Activated CD4-positive, alpha-beta T cell treated with anti-CD3 and anti-CD28 coated beads, Interleukin-2, Interleukin-4, amounts not matched to agents 100 ng/mL and 50 ng/mL, durations not matched to agents 16 hours and 8 hours (primary cell): Measurements from ENCODE around the gene PLA2G1B.
"Not testable (repeated sequence)": the region's sequence is repeated elsewhere in the genome, so short reads cannot be mapped to it uniquely, and the experiment has no call there.

Experiments used
- DNase-seq: peaks from one replicate; pipeline ENCODE4 v3.0.0-alpha.2; 2020; ENCODE audit warnings: low spot score

PLA2G1B gene

DNA sequence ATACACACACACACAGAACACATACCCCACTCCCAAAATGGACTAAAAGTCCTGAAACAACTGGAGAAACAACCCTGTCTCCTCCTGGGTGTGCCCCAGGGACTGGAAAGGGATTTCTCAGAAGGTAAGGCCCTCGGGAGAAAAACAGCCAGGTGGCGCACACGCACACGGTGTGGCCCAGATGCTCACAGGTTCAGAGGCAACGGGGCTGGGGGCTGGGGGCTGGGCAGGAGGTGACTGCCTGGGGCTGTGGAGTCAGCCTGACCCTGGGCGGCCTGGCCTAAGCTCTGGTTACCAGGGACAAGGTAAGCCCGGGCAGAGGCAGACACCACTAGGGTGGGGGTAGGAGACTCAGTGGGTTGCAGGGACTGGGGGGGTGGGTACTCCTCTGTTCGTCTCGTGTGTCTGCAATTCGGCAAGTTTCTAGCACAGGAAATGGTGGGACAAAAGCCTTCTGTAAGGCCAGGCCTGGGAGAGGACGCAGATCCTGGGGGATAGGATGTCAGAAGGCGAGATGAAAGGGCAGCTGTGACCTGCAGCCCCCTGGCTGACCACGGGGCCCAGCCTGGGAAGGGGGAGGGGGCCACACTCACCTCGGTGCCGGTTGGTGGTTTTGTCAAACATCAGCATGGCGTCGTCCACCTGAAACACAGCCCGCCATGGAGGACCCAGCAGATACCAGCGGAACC is 31.0 kb upstream of the PLA2G1B start:
- DNase-seq, result no peak

DNA sequence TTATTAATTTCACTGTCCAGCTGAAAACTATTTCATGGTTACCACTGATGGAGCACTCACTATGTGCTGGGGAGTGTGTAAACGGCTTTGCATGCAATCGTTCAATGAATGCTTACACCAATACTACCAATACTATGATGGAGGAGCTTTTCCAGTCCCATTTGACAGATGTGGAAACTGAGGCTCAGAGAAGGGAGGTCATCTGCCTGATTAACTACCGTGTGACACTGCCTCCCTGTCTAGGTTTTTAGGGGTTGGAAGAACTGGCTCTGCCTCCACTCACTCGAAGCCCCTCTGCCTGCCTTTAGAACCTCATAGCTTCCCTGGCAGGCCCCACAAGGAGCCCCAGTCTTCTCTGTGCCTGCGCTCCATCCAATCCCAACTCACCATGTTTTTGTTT is 29.5 kb upstream of the PLA2G1B start:
- DNase-seq, result no peak

DNA sequence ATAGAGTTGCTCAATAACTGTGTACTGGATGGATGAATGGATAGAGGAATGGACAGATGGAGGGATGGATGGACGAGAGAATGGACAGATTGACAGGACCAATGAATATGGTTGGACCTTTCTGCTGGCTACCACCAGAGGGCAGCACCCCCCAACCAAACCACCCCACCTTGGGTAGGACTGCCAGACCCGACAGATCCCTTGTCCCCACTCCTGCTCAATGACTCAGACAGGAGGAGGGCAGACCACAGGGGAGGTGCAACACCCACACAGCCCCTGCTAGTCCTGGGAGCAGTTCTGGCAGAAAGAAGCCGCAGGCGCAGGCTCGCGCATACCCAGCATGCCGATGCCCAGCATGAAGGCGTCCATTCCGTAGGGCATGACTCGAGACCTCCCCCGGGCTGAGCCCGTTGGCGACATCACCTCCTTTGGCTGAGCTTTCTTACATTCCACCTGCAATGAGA is 29.0 kb upstream of the PLA2G1B start:
- peak; percentile 71 for DNase-seq

DNA sequence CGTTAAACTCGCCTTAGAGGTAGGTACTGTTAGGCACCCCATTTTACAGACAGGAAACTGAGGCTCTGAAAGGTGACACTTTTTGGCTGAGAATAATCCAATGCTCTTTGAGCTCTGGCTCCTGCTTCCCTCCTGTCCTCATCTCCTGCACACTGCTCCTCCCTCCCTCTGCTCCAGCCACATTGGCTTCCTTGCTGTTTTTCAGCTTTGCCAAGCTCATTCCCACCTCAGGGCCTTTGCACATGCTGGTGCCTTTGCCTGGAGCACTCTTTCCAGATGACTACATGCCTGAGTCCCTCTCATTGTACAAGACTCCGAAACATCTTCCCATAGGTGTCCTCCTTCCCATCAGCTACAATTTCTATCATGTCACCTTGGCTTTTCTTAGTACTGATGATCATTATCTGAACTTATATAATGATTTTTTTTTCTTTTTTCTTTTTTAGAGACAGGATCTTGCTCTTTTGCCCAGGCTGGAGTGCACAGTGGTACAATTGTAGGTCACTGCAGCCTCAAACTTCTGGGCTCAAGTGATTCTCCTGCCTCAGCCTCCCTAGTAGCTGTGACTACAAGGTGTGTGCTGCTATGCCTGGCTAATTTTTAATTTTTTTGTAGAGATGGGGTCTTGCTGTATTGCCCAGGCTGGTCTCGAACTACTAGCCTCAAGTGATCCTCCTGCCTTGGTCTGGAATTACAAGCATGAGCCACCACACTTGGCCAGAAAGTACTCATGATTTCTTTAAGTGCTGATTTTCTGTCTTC is 26.2 kb upstream of the PLA2G1B start:
- no peak for DNase-seq

DNA sequence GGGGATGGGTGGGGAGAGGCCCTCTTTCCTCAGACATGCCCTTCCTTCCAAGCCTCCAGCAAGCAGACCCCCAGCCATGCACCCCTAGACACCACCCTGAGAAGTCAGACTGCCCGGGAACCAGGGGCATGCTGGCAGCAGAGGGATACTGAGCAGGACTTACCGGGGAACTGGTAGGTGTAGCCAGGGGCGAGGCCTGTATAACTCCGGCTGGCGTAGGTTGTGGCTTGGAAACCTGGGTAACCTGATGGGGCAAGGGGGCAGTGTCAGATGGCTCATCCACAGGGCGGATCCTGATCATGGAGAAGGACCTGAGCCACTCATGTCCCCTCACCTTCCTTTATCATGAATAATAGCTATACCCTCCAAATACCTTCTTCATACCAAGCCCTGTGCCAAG is 25.6 kb upstream of the PLA2G1B start:
- no peak for DNase-seq

DNA sequence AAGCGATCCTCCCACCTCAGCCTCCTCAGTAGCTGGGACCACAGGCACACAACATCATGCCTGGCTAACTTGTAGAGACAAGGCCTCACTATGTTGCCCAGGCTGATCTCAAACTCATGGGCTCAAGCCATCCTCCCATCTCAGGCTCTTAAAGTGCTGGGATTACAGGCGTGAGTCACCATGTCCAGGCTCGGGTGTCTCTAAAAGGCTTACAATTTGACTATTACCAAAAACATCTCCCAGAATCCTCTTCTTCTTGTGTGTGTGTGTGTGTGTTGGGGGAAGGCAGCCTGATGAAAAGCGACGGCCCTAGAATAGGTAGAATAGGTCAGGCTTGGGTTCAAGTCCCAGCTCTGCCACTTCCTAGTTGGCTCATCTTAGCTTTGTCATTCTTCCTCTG is 24.5 kb upstream of the PLA2G1B start:
- no peak for DNase-seq

DNA sequence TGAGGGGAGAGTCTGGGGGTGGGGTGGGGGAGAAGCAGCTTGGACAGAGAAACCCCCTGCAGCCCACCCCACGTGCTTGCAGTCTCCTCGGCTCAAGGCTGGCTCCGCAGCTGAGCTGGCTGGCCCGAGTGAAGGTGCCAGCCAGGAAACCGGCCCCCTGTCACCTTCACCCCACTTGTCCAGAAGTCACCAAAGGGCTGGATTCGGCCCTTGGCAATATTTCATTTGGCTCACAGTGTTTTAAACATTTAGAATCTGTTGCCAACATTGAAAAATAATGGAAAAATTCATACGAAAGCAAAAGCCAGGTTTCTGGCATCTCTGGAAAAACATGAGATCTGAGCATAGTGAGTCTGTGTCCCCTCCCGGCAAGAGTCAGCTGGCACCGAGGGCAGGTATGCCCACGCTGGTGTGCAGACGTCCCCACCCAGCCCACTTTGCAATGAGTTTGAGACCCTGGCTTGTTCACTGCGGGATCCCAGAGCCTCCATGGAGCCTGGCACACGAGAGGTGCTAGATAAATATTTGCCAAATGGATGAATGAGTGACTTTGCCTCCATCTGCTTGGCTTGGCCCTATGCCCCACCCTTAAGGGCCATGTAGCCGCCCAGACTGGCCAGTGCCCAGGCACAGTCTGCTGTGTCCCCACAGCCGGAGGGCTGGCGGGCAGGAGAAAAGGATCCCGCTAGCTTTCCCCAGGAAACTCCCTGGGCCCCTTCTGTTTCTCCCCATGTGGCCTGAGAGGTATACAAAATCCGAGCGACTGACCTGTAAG is 23.2 kb upstream of the PLA2G1B start:
- no peak for DNase-seq

DNA sequence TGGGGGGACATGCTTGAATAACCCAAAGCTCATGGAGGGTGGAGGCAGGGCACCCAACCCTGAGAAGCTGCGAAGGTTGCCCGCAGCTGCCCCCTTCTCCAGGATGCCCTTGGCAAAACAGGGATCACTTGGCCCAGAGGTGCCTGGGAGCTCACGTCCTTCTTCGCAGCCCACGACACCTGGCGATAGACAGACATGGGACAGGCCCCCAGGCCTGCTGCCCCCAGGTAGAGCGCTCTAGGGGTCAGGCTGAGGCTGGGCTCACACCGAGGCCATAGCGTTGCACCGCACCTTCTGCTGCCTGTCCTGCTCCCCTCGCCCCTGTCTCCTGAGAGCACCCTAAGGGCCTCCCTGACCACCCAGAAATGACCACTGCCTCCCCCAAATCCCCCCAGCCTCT is 20.2 kb upstream of the PLA2G1B start:
- no peak for DNase-seq

DNA sequence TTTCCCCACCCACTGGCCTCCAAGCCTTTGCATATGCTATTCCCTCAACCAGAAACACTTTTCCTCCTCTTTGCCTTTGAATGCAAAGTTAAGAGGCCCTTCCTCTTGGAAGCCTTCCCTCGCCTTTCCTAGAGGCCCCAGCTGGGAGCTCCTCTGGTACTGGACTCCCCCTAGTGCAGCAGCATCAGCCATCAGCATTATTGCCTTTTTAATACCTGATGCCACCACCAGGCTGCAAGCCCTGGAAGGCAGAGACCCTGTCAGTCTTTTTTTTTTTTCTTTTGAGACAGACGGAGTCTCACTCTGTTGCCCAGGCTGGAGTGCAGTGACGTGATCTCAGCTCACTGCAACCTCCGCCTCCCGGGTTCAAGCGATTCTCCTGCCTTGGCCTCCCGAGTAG is 19.1 kb upstream of the PLA2G1B start:
- DNase-seq, result no peak

DNA sequence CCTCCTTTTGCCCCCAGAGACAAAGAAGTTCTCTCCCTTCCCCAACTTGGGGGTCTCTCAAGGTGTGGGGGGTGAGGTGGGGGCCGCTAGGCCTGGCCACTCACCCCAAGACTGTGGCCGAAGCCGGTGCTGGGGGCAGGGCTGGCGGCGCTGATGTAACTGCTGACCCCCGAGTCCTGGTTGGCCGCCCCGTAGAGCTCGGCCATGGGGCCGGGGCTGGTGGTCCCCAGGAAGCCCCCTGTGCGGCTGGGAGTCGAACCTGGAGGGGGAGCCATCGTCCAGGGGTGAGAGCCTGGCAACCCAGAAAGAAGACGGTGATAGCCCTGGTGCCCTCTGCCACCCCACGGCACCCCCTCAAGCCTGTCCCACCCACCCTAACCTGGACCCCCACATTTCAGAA is 18.5 kb upstream of the PLA2G1B start:
- DNase-seq, result no peak

DNA sequence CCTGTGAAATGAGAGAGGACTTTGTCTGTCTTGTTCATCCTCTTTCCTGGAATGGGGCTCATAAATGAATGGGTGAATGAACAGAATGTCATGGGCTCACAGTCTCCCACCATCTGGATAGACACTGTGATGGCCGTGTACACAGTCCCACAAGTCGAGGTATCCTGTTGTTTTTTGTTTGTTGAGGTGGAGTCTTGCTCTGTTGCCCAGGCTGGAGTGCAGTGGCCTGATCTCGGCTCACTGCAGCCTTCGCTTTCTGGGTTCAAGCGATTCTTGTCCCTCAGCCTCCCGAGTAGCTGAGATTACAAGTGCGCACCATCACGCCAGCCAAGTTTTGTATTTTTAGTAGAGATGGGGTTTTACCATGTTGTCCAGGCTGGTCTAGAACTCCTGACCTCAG is 16.1 kb upstream of the PLA2G1B start:
- no peak for DNase-seq

DNA sequence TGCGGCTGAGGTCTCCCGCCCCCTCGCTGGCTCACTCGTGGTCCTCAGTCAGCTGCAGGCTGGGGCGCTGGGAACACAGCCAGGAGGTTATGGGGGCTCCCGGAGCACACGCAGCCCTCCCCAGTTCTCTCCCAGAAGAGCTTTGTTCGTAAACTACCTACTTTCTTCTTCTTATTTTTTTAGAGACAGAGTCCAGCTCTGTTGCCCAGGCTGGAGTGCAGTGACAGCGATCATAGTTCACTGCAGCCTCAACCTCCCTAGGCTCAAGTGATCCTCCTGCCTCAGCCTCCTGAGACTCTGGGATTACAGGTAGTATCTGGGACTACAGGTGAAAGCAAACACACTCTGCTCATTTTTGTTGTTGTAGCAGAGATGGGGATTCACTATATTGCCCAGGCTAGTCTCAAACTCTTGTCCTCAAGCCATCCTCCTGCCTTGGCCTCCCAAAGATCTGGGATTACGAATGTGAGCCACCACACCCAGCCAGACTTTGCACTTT is 15.5 kb upstream of the PLA2G1B start:
- DNase-seq, result no peak

DNA sequence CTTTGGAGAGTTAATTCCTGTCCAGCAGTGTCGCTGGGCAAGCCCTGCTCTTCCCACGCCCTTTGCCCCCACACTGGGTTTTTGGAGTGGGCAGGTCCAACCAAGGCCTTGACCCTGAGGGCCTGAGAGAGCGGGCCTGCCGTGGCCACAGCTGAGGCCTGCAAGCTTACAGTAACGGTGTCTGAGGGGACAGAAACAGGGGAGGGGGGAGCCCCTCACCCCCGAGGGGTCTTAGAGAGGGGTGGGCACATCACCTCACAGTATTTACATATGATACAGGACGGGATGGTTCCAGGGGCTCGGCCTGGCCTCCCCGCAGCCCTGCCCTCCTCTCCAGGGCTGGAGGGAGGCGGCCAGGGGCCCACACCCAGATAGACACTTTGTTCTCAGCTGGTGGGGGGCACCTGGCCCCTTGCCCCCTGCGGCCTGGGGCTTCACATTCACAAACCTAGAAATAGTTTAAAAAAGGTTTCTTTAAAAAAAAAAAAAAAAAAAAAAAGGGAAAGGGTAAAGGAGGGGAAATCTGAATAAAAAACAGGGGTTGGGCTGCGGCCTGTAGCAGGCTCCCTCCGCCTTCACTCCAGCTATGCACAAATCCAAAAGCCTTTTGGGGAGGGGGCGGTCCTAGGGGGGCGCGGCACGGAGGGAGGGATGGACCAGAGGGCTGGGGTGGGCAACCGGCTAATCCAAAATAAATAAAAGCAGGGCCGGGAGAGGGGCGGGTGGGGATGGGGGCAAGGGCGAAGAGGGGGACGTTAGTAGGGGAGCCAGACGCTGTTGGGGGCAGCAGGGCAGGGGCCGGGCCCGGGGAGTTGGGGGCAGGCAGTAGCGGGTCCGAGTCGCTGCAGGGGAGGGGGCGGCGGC is 14.8 kb upstream of the PLA2G1B start:
- DNase-seq, result no peak

DNA sequence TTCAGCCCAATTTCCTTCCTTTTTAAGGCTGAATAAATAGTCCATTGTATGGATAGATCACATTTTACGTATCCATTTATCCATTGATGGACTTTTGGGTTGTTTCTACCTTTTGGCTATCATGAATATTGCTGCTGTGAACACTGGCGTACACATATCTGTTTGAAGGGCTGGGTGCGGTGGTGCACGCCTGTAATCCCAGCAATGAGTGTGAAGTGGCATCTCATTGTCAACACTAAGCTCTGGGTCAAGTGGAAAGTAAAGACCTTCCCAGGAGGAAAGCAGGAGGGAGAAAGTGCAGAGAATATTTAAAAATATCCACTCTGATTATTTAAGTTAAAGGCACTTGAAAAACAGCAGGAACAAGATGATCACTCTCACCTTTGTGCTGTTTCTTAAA is 11.7 kb upstream of the PLA2G1B start:
- DNase-seq, result no peak

DNA sequence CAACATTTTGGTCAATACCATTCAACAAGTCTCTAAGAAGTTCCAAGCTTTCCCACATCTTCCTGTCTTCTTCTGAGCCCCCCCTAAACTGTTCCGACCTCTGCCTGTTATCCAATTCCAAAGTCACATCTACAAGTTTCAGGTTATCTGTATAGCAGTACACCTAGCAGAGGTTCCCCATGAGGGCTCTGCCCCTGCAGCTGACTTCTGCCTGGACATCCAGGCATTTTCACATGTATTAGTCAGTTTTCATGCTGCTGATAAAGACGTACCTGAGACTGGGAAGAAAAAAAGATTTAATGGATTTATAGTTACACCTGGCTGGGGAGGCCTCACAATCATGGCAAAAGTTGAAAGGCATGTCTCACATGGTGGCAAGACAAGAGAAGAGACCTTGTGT is 10.2 kb upstream of the PLA2G1B start:
- DNase-seq, result no peak

DNA sequence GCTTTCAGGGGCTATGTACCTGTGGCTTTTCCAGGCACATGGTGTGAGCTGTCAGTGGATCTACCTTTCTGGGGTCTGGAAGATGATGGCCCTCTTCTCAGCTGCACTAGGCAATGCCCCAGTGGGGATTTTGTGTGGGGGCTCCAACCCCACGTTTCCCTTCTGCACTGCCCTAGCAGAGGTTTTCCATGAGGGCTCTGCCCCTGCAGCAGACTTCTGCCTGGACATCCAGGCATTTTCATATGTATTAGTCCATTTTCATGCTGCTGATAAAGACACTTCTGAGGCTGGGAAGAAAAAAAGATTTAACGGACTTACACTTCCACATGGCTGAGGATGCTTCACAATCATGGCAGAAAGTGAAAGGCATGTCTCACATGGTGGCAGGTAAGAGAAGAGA is 8.8 kb upstream of the PLA2G1B start:
- DNase-seq, result not testable (repeated sequence)

DNA sequence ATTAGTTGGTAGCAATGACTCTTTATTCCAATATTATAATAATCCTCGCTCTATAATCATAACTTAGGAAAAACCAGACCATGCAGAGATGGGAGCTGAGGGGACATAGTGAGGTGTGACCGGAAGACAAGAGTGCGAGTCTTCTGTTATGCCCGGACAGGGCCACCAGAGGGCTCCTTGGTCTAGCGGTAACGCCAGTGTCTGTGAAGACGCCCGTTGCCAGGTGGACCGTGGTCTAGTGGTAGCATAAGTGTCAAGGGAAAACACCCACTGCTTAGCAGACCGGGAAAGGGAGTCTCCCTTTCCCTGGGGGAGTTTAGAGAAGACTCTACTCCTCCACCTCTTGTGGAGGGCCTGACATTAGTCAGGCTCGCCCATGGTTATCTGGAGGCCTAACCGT is 7.9 kb upstream of the PLA2G1B start:
- DNase-seq, result peak; percentile 24

DNA sequence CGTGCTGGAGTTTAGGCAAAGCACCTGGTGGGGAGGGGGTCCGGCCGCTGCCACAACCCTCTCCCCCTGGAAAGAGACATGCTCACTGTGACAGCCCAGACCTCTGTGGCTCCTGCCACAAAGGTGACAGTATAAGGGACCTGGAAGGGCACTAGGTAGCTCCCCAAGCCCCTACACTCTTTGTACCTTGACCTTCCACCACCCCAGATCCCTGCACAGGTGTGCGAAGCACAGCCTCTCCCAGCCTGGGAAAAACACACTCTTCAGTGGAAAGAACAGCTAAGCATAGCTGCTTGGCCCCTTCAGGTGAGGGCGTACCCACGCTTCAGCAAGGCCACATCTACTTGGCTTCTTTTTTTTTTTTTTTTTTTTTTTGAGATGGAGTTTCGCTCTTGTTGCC is 4.9 kb upstream of the PLA2G1B start:
- DNase-seq, result no peak

DNA sequence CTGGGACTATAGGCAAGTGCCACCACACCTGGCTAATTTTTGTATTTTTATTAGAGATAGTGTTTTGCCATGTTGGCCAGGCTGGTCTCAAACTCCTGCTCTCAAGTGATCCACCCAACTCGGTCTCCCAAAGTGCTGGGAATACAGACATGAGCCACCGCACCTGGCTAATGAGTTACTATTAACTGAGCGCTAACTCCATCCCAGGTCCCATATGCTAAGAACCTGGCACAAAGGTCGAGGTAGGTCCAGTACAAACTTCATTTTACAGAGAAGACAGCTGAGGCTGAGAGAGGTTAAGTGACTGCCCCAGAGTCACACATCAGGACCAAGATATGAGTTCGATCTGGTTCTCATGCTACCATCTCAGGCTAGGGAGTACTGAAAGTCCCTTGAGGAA is 4.5 kb upstream of the PLA2G1B start:
- DNase-seq, result no peak

DNA sequence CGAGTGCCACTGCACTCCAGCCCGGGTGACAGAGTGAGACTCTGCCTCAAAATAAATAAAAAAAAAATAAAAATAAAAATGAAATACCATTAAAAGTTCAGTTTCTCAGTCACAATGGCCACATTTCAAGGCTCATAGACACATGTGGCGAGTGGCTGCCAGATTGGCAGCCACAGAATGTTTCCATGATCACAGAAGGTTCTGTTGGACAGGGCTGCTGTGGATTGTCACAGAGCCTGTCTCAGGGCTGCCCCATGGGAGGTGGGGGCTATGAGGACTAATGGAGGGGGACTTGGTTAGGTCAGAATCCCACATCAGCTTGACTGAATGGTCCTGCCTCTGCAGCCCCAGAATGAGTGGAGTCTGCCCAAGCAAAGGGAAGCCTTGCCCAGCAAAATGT is 3.8 kb upstream of the PLA2G1B start:
- no peak for DNase-seq

DNA sequence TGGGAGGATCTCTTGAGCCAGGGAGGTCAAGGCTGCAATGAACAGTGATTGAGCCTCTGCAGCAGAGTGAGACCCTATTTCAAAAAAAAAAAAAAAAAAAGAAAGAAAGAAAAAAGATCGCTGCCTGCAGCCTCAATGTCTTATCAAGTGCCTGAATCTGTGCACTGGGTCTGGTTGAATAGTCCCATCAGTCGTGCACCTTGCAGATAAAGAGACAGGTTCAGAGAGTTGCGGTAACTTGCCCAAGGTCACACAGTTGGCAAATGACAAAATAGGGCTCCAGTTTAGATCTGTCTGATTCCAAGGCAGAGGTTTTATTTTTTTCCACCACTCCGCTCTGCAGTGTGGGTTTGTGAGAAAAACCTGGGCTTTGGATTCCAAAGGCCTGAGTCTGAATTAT is 649 bp upstream of the PLA2G1B start:
- DNase-seq, result no peak

DNA sequence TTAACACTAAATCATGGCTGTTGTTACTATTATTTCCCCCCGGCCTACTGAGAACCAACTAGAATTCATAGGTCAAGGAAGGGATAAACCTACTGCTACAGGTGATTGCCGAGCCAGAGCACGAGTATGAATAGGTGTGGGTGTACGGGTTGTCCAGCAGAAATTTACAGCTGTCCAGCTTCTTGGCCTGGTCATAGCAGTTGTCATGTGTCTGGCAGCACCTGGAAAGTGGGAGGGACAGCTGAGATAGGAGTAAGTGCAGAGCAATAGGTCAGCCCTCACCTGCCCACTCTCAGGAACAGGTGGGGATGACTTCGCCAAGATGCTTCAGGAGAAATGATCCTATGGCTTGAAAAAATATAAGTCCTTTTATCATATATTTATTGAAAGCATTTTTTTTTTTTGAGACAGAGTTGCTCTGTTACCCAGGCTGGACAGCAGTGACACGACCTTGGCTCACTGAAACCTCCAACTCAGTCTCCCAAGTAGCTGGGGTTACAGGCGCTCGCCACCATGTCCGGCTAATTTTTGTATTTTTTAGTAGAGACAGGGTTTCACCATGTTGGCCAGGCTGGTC is 2.6 kb downstream of the PLA2G1B start:
- DNase-seq, result no peak
